ENCODE measurements around the gene CNKSR1.

DNA sequence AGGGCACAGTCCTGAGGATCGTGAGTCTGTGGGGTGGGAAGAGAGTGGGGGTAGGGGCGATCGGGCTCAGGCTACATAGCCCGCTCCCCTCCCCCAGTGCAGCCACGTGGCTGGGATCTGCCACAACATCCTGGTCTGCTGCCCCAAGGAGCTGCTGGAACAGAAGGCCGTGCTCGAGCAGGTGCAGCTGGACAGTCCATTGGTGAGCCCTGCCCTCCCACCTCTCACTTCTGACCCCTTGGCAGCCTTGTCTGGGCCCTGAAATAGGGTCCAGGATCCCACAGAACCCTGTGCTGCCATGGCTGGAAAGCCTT lies 5.0 kb downstream of the CNKSR1 start:
- TF ChIP-seq, protein P1, sequence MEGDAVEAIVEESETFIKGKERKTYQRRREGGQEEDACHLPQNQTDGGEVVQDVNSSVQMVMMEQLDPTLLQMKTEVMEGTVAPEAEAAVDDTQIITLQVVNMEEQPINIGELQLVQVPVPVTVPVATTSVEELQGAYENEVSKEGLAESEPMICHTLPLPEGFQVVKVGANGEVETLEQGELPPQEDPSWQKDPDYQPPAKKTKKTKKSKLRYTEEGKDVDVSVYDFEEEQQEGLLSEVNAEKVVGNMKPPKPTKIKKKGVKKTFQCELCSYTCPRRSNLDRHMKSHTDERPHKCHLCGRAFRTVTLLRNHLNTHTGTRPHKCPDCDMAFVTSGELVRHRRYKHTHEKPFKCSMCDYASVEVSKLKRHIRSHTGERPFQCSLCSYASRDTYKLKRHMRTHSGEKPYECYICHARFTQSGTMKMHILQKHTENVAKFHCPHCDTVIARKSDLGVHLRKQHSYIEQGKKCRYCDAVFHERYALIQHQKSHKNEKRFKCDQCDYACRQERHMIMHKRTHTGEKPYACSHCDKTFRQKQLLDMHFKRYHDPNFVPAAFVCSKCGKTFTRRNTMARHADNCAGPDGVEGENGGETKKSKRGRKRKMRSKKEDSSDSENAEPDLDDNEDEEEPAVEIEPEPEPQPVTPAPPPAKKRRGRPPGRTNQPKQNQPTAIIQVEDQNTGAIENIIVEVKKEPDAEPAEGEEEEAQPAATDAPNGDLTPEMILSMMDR (IDR thresholded peaks at IDR 0.05), result no peak
- TF ChIP-seq POLR2A (IDR thresholded peaks at IDR 0.05), result no peak

Data from Peyer's patch (tissue), 4 donors.